Endothelial cell of umbilical vein (primary cell): Measurements from ENCODE around the gene ALDH4A1. TPM values are rescaled to one million over a fixed set of nuclear protein-coding genes. Genes with fewer than 3 reads are reported as not detected.

Experiments
- BruUV-seq: library from RNA; stranded (reverse); fragments of 400-500 nt; replicated peaks from 2 replicates; lab custom pipeline; 2021; lab: Mats Ljungman, UMichigan
- CTCF ChIA-PET: fragments of 300-600, 350-600 bp; sonication (Branson Sonifier 250); formaldehyde crosslinking; loops from one replicate; lab custom pipeline; 2021; ENCODE audit warnings: antibody characterized with exemption, inconsistent platforms; lab: Charles Lee
- POLR2A ChIA-PET: fragments of 300-600, 350-600 bp; sonication (Branson Sonifier 250); formaldehyde crosslinking; loops from one replicate; lab custom pipeline; 2021; ENCODE audit warnings: antibody characterized with exemption, inconsistent platforms; lab: Charles Lee
- DNase-seq: peaks from one replicate; pipeline ENCODE4 v3.0.0-alpha.2; 2011; ENCODE audit warnings: low read depth, low spot score
- FAIRE-seq: peaks from 2 replicates; lab custom pipeline; 2011; peaks lifted over from hg19 to GRCh38; lab: Jason Lieb, UNC
- H2AFZ ChIP-seq: 2 replicates; pipeline ENCODE4 v1.6.0; 2012; ENCODE audit warnings: low read depth, low read length, control low read depth, inconsistent platforms
- H3K27ac ChIP-seq: 2 replicates; pipeline ENCODE4 v1.5.1; 2011; ENCODE audit warnings: low read depth, mild to moderate bottlenecking, control low read depth, low read length, moderate library complexity; ENCODE audit not compliant: insufficient read depth
- H3K27me3 ChIP-seq, 2 experiments: 2 replicates each; pipeline versions ENCODE4 v1.6.0 to v1.6.1; 2011; ENCODE audit warnings: low read length in 2 of 2, mixed read lengths in 1 of 2; ENCODE audit not compliant: control insufficient read depth in 2 of 2, insufficient read depth in 2 of 2
- H3K36me3 ChIP-seq, 2 experiments: 2 replicates in 1 of 2; 3 replicates in 1 of 2; pipeline ENCODE4 v1.5.1; 2011; ENCODE audit warnings: low read length in 2 of 2, mild to moderate bottlenecking in 1 of 2, moderate library complexity in 1 of 2; ENCODE audit not compliant: control insufficient read depth in 2 of 2, insufficient read depth in 2 of 2; ENCODE audit errors: extremely low read depth in 1 of 2
- H3K4me1 ChIP-seq: 3 replicates; pipeline ENCODE4 v1.5.1; 2011; ENCODE audit warnings: mild to moderate bottlenecking, low read length; ENCODE audit not compliant: control insufficient read depth, insufficient read depth; ENCODE audit errors: extremely low read depth
- H3K4me2 ChIP-seq: 2 replicates; pipeline ENCODE4 v1.6.1; 2011; ENCODE audit warnings: low read length, control low read depth, mixed read lengths; ENCODE audit not compliant: insufficient read depth
- H3K4me3 ChIP-seq, 3 experiments: fragments of 200-600 bp in 1 of 3; sonication (generic), shearing (Covaris generic) in 1 of 3; replicated peaks in 1 of 3; 2 replicates each; pipeline ENCODE4 v1.5.1; 2011 to 2016; ENCODE audit warnings: control low read depth in 3 of 3, low read length in 3 of 3, mild to moderate bottlenecking in 2 of 3, inconsistent platforms in 1 of 3, low read depth in 1 of 3, moderate library complexity in 1 of 3; ENCODE audit not compliant: insufficient read depth in 1 of 3
- H3K79me2 ChIP-seq: 2 replicates; pipeline ENCODE4 v1.6.0; 2012; ENCODE audit warnings: low read length, inconsistent platforms; ENCODE audit not compliant: control insufficient read depth, insufficient read depth
- H3K9ac ChIP-seq: replicated peaks from 2 replicates; pipeline ENCODE3; 2011; ENCODE audit warnings: low read length, control low read depth; ENCODE audit not compliant: insufficient read depth; ENCODE audit errors: extremely low read depth
- H3K9me1 ChIP-seq: replicated peaks from 3 replicates; pipeline ENCODE4 v1.6.0; 2011; ENCODE audit warnings: mild to moderate bottlenecking, low read length; ENCODE audit not compliant: control insufficient read depth, insufficient read depth; ENCODE audit errors: extremely low read depth
- H3K9me3 ChIP-seq: replicated peaks from 2 replicates; pipeline ENCODE4 v1.5.1; 2012; ENCODE audit warnings: low read length, inconsistent platforms; ENCODE audit not compliant: control insufficient read depth, insufficient read depth
- H4K20me1 ChIP-seq: replicated peaks from 2 replicates; pipeline ENCODE3; 2011; ENCODE audit warnings: mild to moderate bottlenecking, low read length; ENCODE audit not compliant: control insufficient read depth, insufficient read depth; ENCODE audit errors: extremely low read depth
- CTCF ChIP-seq, 2 donors: IDR thresholded peaks; 1 replicate in 1 of 2; 2 replicates in 1 of 2; pipeline ENCODE4 v1.5.1; 2011; ENCODE audit warnings: low read length in 2 of 2, mild to moderate bottlenecking in 2 of 2, moderate library complexity in 2 of 2, control low read depth in 1 of 2, inconsistent platforms in 1 of 2, low read depth in 1 of 2; ENCODE audit not compliant: insufficient read depth in 1 of 2; ENCODE audit errors: extremely low read depth in 1 of 2
- EZH2 ChIP-seq: IDR thresholded peaks from 2 replicates; pipeline ENCODE4 v1.6.1; 2012; ENCODE audit warnings: borderline replicate concordance, low read depth, mild to moderate bottlenecking, moderate library complexity, low read length, inconsistent platforms; ENCODE audit not compliant: severe bottlenecking
- FOS ChIP-seq: IDR thresholded peaks from 2 replicates; pipeline ENCODE4 v1.6.1; 2011; ENCODE audit warnings: mild to moderate bottlenecking, low read length, moderate library complexity, borderline replicate concordance; ENCODE audit not compliant: insufficient read depth
- GATA2 ChIP-seq: IDR thresholded peaks from 2 replicates; pipeline ENCODE4 v1.7.0; 2011; ENCODE audit warnings: low read depth, mild to moderate bottlenecking, moderate library complexity, mixed read lengths, low read length; ENCODE audit not compliant: insufficient read length, insufficient read depth
- JUN ChIP-seq: IDR thresholded peaks from 2 replicates; pipeline ENCODE4 v1.6.1; 2011; ENCODE audit warnings: borderline replicate concordance, low read depth; ENCODE audit not compliant: insufficient read length, insufficient read depth
- MAX ChIP-seq: IDR thresholded peaks from 2 replicates; pipeline ENCODE4 v1.6.1; 2011; ENCODE audit not compliant: insufficient read depth, insufficient read length
- MYC ChIP-seq: IDR thresholded peaks from one replicate; pipeline ENCODE4 v1.6.1; 2011; ENCODE audit warnings: mild to moderate bottlenecking, low read depth, low read length
- POLR2A ChIP-seq: IDR thresholded peaks from 2 replicates; pipeline ENCODE4 v1.6.1; 2012; ENCODE audit warnings: low read depth, mild to moderate bottlenecking, control low read depth, low read length
- POLR2AphosphoS5 ChIP-seq: IDR thresholded peaks from 2 replicates; pipeline ENCODE4 v1.6.1; 2012; ENCODE audit warnings: low read depth, mild to moderate bottlenecking, control low read depth, low read length, moderate library complexity; ENCODE audit not compliant: insufficient read depth
- dilution Hi-C: fragments of 300-500 bp; cut with MboI; formaldehyde crosslinking; loops from one replicate; pipeline ENCODE4 v1.15.0; 2019; ENCODE audit warnings: low sequenced_read_pairs; ENCODE audit not compliant: extremely low pct_ligation_motif_present
- intact Hi-C: fragments of 100-400 bp; cut with micrococcal nuclease; formaldehyde crosslinking; loops from one replicate; pipeline ENCODE4 v1.10.0; 2022
- polyA plus RNA-seq, 4 experiments: library from polyadenylated mRNA; depleted of rRNA in 3 of 4; stranded (reverse) in 3 of 4; unstranded in 1 of 4; fragments of >200 nt; gene quantifications; 2 replicates each; pipeline versions ENCODE4 v1.2.1 to v1.2.3, GENCODE V29; 2011 to 2012; ENCODE audit warnings: missing spikeins in 1 of 4
- total RNA-seq: library from RNA; stranded (reverse); gene quantifications from 2 replicates; pipeline ENCODE4 v1.2.3, GENCODE V29; 2021

Gene ALDH4A1
- total and polyA plus RNA-seq, 2 donors (not counting 3 experiments of a cell fraction or from before 2014, with no cell fraction given), result 17.4 to 18.5 TPM

- peak overlapping the region in 2 of 3 experiments; percentile 2 to 4 for H3K4me3 ChIP-seq
- CTCF ChIA-PET, result interaction anchor here (0.8 to 5.5 kb wide), 11 partner anchors 10 to 146 kb away, joined by 3 to 70 read pairs (median 6); no protein-coding TSS in a partner anchor
- intact Hi-C loops, result loop anchor here (1.0 kb wide), 3 partner anchors 8 to 37 kb away; no protein-coding TSS in a partner anchor
These were observed 48.2 kb upstream of the ALDH4A1 start for GRCh38 chr1:18950401-18951026.

More at GRCh38 chr1:18950401-18951026, 48.2 kb upstream of the ALDH4A1 start:
- BruUV-seq, result no TSS peak
- peak overlapping the region; percentile 78 for H3K27ac ChIP-seq
- FAIRE-seq (peak; percentile 77), DNase-seq (no peak)
- no peaks in the 10 kb centered on the region for H3K36me3 ChIP-seq
- no peaks in the 10 kb centered on the region for H3K27me3 ChIP-seq
- POLR2A ChIA-PET, result interaction anchor here (1.2 kb wide), 1 partner anchor 24 kb away, joined by 3 read pairs; no protein-coding TSS in a partner anchor
- H3K9me1 ChIP-seq, result no peaks in the 10 kb centered on the region
- peak overlapping the region; percentile 78 for H3K4me2 ChIP-seq
- H4K20me1 ChIP-seq, result no peaks in the 10 kb centered on the region
- H3K4me1 ChIP-seq, result peaks cover 50% of the 10 kb centered on the region
- peaks cover 98% of the 10 kb centered on the region for H3K79me2 ChIP-seq
- no peaks in the 10 kb centered on the region for H3K9me3 ChIP-seq
- no peak overlapping the region for H2AFZ ChIP-seq
- dilution Hi-C loops, result no loop called here
- TF ChIP-seq POLR2A (no peak), MYC (no peak), EZH2 (no peak), JUN (no peak), POLR2AphosphoS5 (no peak), FOS (no peak), GATA2 (no peak), MAX (no peak), CTCF (IDR thresholded peaks at IDR 0.05; ENCODE audit: extremely low read depth in 1 of 2, insufficient read depth in 1 of 2, low read depth in 1 of 2, low read length in 2 of 2) (no peak)
- peak overlapping the region; percentile 64 for H3K9ac ChIP-seq
